Adrenal gland (tissue), 12 donors: ENCODE measurements around the gene DDX49. TPM values are rescaled to one million over a fixed set of nuclear protein-coding genes. Genes with fewer than 3 reads are reported as not detected.
A peak's percentile ranks its signal among the peaks of the same experiment; 100 is the strongest.

Experiments used
- DNase-seq, 7 donors: peaks; one replicate each; pipeline ENCODE4 v3.0.0-alpha.2; 2019 to 2020
- H3K27ac ChIP-seq, 5 donors: fragments of 200-600 bp; sonication (generic) in 4 of 5; 1 replicate in 3 of 5; 2 replicates in 2 of 5; pipeline versions ENCODE4 v1.5.1 to v1.8.0; 2016 to 2020; ENCODE audit warnings: mild to moderate bottlenecking in 1 of 5
- H3K27me3 ChIP-seq: fragments of 200-600 bp; 2 replicates; pipeline ENCODE4 v1.8.0; 2021
- H3K36me3 ChIP-seq, 2 donors: fragments of 200-600 bp; replicated peaks in 1 of 2; 1 replicate in 1 of 2; 2 replicates in 1 of 2; pipeline versions ENCODE4 v1.5.1 to v1.8.0; 2018 to 2022
- H3K4me1 ChIP-seq, 2 donors: fragments of 200-600 bp; replicated peaks in 1 of 2; 1 replicate in 1 of 2; 2 replicates in 1 of 2; pipeline versions ENCODE4 v1.5.1 to v1.8.0; 2018 to 2021
- H3K4me3 ChIP-seq, 4 donors: fragments of 200-600 bp; sonication (generic) in 3 of 4; one replicate each; pipeline ENCODE4 v1.5.1; 2016 to 2018
- H3K9me3 ChIP-seq, 3 donors: fragments of 200-600 bp; sonication (generic) in 1 of 3; replicated peaks in 1 of 3; 1 replicate in 2 of 3; 2 replicates in 1 of 3; pipeline versions ENCODE4 v1.5.1 to v1.8.0; 2016 to 2021
- POLR2A ChIP-seq, 2 donors: fragments of 450-650 bp; IDR thresholded peaks; one replicate each; pipeline ENCODE4 v1.6.1; 2017; ENCODE audit warnings: antibody characterized with exemption in 2 of 2, mild to moderate bottlenecking in 2 of 2, moderate library complexity in 1 of 2
- WGBS, 4 donors: extraction: QIAGEN DNeasy Blood & Tissue Kit in 2 of 4; methylation state at CpG; one replicate each; pipeline versions ENCODE4 v1.1.5 to v1.1.7; 2013 to 2017; 5-methylcytosine and 5-hydroxymethylcytosine counted together
- intact Hi-C, 2 donors: fragments of 100-400 bp; cut with DNase I; formaldehyde crosslinking; loops; one replicate each; pipeline versions ENCODE4 v1.14.1 to v1.15.0; 2022 to 2023
- polyA plus RNA-seq, 3 donors: library from polyadenylated mRNA; stranded (reverse); fragments of 200-250 nt in 2 of 3; fragments of 350-450 nt in 1 of 3; fragmentation: Illumina TruSeq in 1 of 3; extraction: RNeasy Lipid Tissue Mini Kit (QIAGEN cat#74804) in 1 of 3; gene quantifications; one replicate each; pipeline ENCODE4 v1.2.3, GENCODE V29; 2013 to 2014
- total RNA-seq, 9 donors: library from RNA; depleted of rRNA in 4 of 9; stranded (reverse); fragments of >200 nt in 4 of 9; fragments of 120-200 nt in 1 of 9; fragmentation: NEBNext Ultra II Directional in 1 of 9; extraction: Animal tissue kit (Norgen Biotek cat#: 25700) in 1 of 9; gene quantifications; one replicate each; pipeline versions ENCODE4 v1.1.0 to v1.2.4, GENCODE V29; 2013 to 2023
- TF ChIP-seq, protein P1 (sequence below), 6 experiments: fragments of 450-650 bp in 4 of 6; fragments of 200-600 bp in 2 of 6; sonication (generic) in 1 of 6; IDR thresholded peaks; 1 replicate in 5 of 6; 2 replicates in 1 of 6; pipeline versions ENCODE4 v1.5.1 to v1.8.0; 2016 to 2021; ENCODE audit warnings: antibody characterized with exemption in 6 of 6, mild to moderate bottlenecking in 2 of 6, moderate library complexity in 1 of 6
- donor health status: healthy with polysubstance abuse.
- donor health status: Bipolar disorder and iron deficiency.
- donor health status: DM: yes; HTN: yes; CAD: no.
- donor health status: DM: no; HTN: no; CAD: no.
- donor health status: DM: no; HTN: no; CAD: no.
- donor health status: DM: yes; HTN: yes; CAD: no.

DDX49 gene
- total and polyA plus RNA-seq, 12 donors, result 29.1 to 105 (median 47.7) TPM

DNA sequence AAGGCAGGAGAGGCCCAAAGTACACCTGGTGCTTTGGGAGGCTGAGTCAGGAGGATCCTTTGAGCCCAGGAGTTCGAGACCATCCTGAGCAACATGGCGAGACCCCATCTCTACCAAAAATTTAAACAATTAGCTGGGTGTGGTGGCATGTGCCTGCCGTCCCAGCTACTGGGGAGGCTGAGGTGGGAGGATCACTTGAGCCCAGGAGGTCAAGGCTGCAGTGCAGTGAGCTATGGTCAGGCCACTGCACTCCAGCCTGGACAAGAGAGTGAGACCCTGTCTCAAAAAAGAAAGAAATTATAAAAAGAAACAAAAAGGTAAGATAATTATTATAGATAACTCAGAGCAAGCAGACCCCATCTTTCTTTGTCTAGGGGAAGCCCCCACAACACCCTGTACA lies 19.6 kb downstream of the DDX49 start:
- H3K27ac ChIP-seq, result peak overlapping the region in 1 of 5 donors; percentile 47

DNA sequence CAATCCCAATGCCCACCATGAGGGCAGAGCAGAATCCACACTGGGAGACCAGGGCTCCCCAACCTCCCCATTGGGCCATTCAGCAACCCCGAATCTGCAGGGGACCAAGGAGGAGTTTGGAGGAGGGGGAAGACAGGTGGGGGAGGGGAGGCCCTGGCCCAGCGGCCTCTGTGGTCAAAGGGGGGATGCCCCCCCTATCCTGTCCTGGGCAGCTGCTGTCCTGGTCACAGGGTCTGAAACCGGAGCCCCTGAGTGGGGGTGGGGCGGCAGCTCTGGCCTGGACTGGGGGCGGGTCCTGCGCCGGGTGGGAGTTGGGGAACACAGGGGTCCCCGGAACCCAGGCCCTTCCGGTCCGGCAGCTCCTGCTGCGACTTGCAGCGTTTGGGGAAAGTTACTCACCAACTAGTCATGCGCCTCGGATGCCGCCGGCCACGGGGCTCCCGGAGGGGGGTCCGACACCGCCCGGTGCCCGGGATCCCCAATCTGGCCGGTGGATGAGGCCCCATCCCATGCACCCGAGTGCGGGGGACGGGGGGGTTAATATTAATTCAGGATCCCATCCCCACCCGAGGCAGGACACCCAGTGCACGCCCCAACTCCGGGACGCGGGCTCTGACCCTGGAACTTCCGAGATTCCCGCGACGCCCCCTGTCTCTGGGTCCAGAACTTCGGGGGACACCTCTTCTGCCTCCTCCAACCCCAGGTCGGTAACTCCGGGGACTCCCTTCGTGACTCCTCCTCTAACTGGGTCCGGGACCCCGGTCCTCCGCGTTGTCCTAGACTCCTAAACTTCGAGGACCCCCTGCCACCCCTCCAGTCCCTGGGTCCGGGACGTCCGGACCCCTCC lies 20.6 kb downstream of the DDX49 start:
- Histone ChIP-seq H3K27ac (peak overlapping the region in 3 of 5 donors; percentile 47 to 82 (median 66)), H3K4me1 (peaks cover 0 to 14% of the 10 kb centered on the region in 2 donors), H3K36me3 (no peaks in the 10 kb centered on the region), H3K9me3 (no peaks in the 10 kb centered on the region), H3K27me3 (no peaks in the 10 kb centered on the region), H3K4me3 (peak overlapping the region; percentile 35 to 75 (median 56))
- intact Hi-C loops, result loop anchor here in 1 of 2 donors (5.0 kb wide), 1 partner anchor 42 kb away; no protein-coding TSS in a partner anchor
- TF ChIP-seq, protein P1, sequence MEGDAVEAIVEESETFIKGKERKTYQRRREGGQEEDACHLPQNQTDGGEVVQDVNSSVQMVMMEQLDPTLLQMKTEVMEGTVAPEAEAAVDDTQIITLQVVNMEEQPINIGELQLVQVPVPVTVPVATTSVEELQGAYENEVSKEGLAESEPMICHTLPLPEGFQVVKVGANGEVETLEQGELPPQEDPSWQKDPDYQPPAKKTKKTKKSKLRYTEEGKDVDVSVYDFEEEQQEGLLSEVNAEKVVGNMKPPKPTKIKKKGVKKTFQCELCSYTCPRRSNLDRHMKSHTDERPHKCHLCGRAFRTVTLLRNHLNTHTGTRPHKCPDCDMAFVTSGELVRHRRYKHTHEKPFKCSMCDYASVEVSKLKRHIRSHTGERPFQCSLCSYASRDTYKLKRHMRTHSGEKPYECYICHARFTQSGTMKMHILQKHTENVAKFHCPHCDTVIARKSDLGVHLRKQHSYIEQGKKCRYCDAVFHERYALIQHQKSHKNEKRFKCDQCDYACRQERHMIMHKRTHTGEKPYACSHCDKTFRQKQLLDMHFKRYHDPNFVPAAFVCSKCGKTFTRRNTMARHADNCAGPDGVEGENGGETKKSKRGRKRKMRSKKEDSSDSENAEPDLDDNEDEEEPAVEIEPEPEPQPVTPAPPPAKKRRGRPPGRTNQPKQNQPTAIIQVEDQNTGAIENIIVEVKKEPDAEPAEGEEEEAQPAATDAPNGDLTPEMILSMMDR (IDR thresholded peaks at IDR 0.05), result no peak
- TF ChIP-seq POLR2A (IDR thresholded peaks at IDR 0.05), result peak in 1 of 2 donors; percentile 57
- DNase-seq, result peak; percentile 61 to 83 (median 66)
- WGBS, 4 donors, result 0 to 1% (median 1%) methylated on average over 15 to 47 of the region's 47 CpGs

More for the DNA sequence above, 19.6 kb downstream of the DDX49 start:
- TF ChIP-seq, protein P1 (IDR thresholded peaks at IDR 0.05), result no peak
- TF ChIP-seq POLR2A (IDR thresholded peaks at IDR 0.05), result no peak
- no peaks in the 10 kb centered on the region for H3K9me3 ChIP-seq
- intact Hi-C loops, result no loop called here
- no peaks in the 10 kb centered on the region for H3K27me3 ChIP-seq
- H3K4me3 ChIP-seq, result no peak overlapping the region
- 76 to 94% (median 89%) methylated on average over 3 of the region's 3 CpGs for WGBS, 4 donors
- peaks cover 0 to 14% of the 10 kb centered on the region in 2 donors for H3K4me1 ChIP-seq
- H3K36me3 ChIP-seq, result no peaks in the 10 kb centered on the region
- no peak for DNase-seq

DNA sequence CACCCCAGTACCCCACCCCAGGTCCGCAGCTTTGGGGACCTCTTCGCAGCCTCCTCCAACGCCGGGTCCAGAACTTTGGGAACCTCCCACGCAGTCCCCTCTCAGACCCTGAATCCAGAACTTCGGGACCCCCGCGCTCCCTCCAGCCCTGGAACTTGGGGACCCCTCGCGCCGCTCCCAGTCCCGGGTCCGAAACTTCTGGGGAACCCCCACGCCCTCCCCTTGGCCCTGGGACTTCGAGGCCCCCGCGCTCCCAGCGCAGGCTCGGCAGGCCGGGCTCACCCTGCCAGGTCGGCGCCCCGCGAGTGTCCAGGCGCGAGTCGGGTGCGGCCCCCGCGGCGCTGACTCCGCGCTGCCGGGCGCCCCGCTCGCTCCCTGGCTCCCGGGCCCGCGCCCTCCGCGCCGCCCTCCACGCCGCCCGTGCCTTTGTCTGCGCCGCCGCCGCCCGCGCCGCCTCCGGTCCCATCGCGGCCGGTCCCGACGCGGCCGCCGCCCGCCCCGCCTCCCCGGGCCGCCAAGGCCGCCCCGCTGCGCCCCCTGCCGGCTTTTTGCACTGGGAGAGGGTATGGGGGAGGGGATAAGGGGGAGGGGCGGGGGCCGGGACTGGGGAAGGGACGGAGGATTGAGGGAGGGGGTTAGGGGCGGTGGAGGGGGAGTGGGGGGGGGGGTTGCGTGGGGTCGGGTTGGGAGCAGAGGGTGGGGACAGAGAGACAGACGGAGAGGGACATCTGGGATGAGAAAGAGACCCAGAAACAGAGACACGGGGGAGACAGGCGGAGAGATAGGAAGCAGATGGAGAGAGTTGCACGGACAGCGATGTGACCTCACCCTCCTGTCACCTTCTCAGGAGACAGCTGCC lies 21.5 kb downstream of the DDX49 start, which contains the start of gene HOMER3:
Gene HOMER3 (minus strand): TSS at position 449 of the 859 bp plus-strand sequence. CDS start 2,235 bp downstream, outside the sequence.
- H3K27me3 ChIP-seq, result no peaks in the 10 kb centered on the region
- H3K9me3 ChIP-seq, result no peaks in the 10 kb centered on the region
- DNase-seq, result peak; percentile 63 to 86 (median 79)
- peak within 1 kb of the TSS in 3 of 5 donors; percentile 47 to 82 (median 66) for H3K27ac ChIP-seq
- 1 to 9% (median 2%) methylated on average over 8 to 78 of the region's 81 CpGs for WGBS, 4 donors
- intact Hi-C loops, result loop anchor here in 1 of 2 donors (5.0 kb wide), 1 partner anchor 41 kb away; no protein-coding TSS in a partner anchor
- TF ChIP-seq POLR2A (IDR thresholded peaks at IDR 0.05), result peak; percentile 15 to 35
- TF ChIP-seq, protein P1 (IDR thresholded peaks at IDR 0.05), result peak in 1 of 6 experiments; percentile 38
- H3K4me1 ChIP-seq, result peaks cover 0 to 14% of the 10 kb centered on the region in 2 donors
- no peaks in the 10 kb centered on the region for H3K36me3 ChIP-seq
- H3K4me3 ChIP-seq, result peak within 1 kb of the TSS; percentile 35 to 75 (median 56)
